Peyer's patch (tissue), 4 donors: ENCODE measurements around the gene PXN.

ENCODE experiments used
- POLR2A ChIP-seq, 2 donors: fragments of 450-650 bp; IDR thresholded peaks; one replicate each; pipeline ENCODE4 v1.5.1; 2017; ENCODE audit warnings: antibody characterized with exemption in 2 of 2, mild to moderate bottlenecking in 2 of 2, moderate library complexity in 2 of 2
- TF ChIP-seq, protein P1 (sequence below), 6 experiments: fragments of 450-650 bp in 4 of 6; fragments of 200-600 bp in 2 of 6; sonication (generic) in 1 of 6; IDR thresholded peaks; one replicate each; pipeline ENCODE4 v1.5.1; 2017 to 2019; ENCODE audit warnings: antibody characterized with exemption in 6 of 6, mild to moderate bottlenecking in 3 of 6, moderate library complexity in 1 of 6

DNA sequence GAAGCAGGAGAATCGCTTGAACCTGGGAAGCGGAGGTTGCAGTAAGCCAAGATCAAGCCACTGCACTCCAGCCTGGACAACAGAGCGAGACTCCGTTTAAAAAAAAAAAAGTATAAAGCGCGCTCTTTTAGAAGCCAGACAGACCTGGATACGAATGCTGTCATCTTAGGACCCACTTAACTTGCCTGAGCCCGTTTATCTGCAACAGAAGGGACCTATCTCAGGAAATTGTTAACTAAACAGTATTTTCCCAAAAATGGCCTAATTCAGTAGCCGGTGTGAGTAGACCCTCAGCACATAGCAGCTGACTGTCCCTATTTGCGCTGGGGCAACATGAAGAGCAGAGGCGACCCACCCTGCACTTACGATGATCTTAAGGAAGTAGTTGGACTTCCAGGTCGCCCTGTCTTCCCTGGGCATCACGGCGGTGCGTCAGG is 65.1 kb downstream of the PXN start:
- TF ChIP-seq, protein P1, sequence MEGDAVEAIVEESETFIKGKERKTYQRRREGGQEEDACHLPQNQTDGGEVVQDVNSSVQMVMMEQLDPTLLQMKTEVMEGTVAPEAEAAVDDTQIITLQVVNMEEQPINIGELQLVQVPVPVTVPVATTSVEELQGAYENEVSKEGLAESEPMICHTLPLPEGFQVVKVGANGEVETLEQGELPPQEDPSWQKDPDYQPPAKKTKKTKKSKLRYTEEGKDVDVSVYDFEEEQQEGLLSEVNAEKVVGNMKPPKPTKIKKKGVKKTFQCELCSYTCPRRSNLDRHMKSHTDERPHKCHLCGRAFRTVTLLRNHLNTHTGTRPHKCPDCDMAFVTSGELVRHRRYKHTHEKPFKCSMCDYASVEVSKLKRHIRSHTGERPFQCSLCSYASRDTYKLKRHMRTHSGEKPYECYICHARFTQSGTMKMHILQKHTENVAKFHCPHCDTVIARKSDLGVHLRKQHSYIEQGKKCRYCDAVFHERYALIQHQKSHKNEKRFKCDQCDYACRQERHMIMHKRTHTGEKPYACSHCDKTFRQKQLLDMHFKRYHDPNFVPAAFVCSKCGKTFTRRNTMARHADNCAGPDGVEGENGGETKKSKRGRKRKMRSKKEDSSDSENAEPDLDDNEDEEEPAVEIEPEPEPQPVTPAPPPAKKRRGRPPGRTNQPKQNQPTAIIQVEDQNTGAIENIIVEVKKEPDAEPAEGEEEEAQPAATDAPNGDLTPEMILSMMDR (IDR thresholded peaks at IDR 0.05) = no peak
- TF ChIP-seq POLR2A (IDR thresholded peaks at IDR 0.05) = no peak
